T-helper 2 cell treated with Interferon-gamma antibody and Interleukin-4, amounts not matched to agents 5 μg/mL and 100 μg/mL, for 36 hours (primary cell): ENCODE results near the gene KIAA1217.
"Not testable (repeated sequence)": the region's sequence is repeated elsewhere in the genome, so short reads cannot be mapped to it uniquely, and the experiment has no call there.

Experiments used
- DNase-seq: peaks from one replicate; pipeline ENCODE4 v3.0.0; 2021; ENCODE audit warnings: low spot score
- H3K27ac Mint-ChIP-seq: one replicate; pipeline ENCODE4 v1.8.0; 2021; ENCODE audit warnings: mild to moderate bottlenecking, mixed read lengths
- H3K27me3 Mint-ChIP-seq: one replicate; pipeline ENCODE4 v1.8.0; 2021; ENCODE audit warnings: low read depth, mixed read lengths
- H3K36me3 Mint-ChIP-seq: one replicate; pipeline ENCODE4 v1.8.0; 2021; ENCODE audit warnings: low read depth, mixed read lengths
- H3K4me1 Mint-ChIP-seq: one replicate; pipeline ENCODE4 v1.8.0; 2021; ENCODE audit warnings: low read depth, mixed read lengths
- H3K4me3 Mint-ChIP-seq: one replicate; pipeline ENCODE4 v1.8.0; 2022; ENCODE audit warnings: mild to moderate bottlenecking, moderate library complexity, mixed read lengths
- H3K9me3 Mint-ChIP-seq: one replicate; pipeline ENCODE4 v1.8.0; 2021; ENCODE audit warnings: mixed read lengths

The KIAA1217 gene

DNA sequence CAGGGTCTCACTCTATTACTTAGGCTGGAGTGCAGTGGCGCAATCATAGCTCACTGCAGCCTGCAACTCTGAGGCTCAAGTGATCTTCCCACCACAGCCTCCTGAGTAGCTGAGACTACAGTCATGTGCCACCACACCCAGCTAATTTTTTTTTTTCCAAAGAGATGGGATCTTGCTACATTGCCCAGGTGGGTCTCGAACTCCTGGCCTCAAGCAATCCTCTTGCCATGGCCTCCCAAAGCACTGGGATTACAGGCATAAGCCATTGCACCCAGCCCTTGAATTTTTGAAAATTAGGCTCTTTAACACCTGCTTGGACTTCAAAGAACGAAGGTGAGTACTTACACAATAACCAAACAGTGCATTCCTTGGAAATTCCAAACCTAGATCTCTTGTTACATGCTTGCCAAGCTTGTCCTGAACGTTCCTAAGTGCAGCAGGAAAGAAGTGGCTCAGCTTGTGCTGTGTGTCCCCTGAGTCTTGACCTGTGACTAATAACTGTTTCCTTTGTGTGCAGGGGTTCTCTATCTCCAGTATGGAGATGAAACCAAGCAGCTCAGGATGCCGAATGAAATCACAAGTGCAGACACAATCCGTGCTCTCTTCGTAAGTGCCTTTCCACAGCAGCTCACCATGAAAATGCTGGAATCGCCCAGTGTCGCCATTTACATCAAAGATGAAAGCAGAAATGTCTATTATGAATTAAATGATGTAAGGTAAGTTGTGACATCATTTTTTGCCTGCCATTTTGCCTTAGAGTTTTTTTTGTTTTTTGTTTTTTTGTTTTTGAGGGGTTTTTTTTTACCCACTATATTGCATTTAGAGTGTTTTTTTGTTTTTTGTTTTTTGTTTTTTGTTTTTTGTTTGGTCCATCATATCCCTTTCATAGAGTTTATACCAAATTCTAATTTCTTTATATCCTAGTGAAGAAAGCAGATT is 223.8 kb downstream of the KIAA1217 start:
- H3K4me1 Mint-ChIP-seq = no peaks in the 10 kb centered on the region
- H3K4me3 Mint-ChIP-seq = no peak overlapping the region
- H3K9me3 Mint-ChIP-seq = no peaks in the 10 kb centered on the region
- H3K36me3 Mint-ChIP-seq = no peaks in the 10 kb centered on the region
- H3K27me3 Mint-ChIP-seq = no peaks in the 10 kb centered on the region
- no peak for DNase-seq
- no peak overlapping the region for H3K27ac Mint-ChIP-seq

DNA sequence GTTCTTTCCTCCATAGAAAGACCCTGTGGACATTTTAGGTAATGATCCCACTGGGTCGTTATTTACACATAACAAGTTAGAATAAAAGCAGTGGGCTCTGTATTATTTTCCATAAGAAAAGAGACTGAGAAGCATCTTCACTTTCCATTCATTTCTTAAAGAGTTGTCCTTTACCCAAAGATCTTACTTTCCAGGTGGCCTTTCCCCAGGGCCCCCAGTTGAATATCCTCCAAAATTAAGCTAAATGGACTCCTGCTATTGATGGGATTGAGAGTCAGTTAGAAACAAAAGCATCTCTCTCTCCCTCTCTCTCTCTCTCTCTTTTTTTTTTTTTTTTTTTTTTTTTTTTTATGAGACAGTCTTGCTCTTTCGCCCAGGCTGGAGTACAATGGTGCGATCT is 224.8 kb downstream of the KIAA1217 start:
- Mint-ChIP-seq H3K27ac (no peak overlapping the region), H3K36me3 (no peaks in the 10 kb centered on the region), H3K4me3 (no peak overlapping the region), H3K9me3 (no peaks in the 10 kb centered on the region), H3K4me1 (no peaks in the 10 kb centered on the region), H3K27me3 (no peaks in the 10 kb centered on the region)
- DNase-seq = no peak

DNA sequence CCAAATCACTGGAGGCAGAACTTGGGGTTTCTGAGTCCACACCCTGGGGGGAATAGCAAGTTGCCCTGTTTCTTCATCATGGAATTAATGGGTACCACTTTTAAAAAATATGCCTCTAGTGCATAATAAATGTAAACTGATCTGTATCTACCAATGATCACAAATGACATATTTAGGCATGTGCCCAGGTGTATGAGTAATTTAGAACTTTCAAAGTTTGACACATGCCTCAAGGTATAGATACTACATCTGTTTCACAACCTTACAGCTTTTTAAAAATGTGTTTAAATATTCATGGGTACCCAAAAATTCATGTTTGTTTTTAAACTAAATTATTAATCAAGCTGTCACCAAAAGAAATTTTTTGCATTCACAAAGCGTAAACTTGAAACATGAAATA is 226.0 kb downstream of the KIAA1217 start:
- H3K27ac Mint-ChIP-seq = no peak overlapping the region
- no peak overlapping the region for H3K4me3 Mint-ChIP-seq
- no peaks in the 10 kb centered on the region for H3K36me3 Mint-ChIP-seq
- H3K27me3 Mint-ChIP-seq = peaks cover 2% of the 10 kb centered on the region
- no peak for DNase-seq
- no peaks in the 10 kb centered on the region for H3K4me1 Mint-ChIP-seq
- H3K9me3 Mint-ChIP-seq = no peaks in the 10 kb centered on the region

DNA sequence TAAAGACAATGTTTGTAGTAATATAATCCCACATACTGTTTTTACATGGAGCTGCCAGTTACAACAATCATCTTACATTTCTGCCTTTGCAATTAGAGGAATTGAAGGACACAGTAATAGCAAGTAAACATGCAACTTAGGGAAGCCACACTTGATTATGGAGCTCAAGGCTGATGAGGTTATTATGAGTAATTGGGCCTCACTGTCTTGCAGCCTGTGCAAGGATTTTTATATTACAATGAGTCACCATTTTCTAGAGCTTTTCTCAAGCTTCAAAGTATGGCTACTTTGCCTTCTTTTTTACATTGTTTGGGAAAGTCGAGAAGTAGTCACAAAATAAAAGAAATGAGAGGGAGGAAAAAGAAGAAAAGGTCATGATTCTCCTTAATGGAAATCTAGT is 226.4 kb downstream of the KIAA1217 start:
- Mint-ChIP-seq H3K36me3 (no peaks in the 10 kb centered on the region), H3K27ac (no peak overlapping the region)

DNA sequence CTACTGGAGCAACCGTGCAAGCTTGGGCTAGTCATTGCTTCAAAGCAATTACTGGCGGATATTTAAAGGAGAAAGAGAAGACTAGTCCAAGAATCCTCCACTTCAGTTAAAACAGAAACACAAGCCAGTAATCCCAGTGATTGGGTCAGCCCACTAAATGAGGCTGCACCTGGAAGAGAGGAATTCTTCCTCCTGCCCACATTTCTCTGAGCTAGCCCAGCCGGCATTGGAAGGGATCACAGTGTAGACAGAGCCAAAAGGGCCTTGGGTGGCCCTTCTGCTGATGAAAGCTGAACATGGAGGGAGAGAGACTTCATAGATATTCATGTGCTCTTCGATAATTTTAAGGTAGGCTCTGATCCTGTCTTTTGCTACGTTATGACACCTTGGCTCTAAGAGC is 228.4 kb downstream of the KIAA1217 start:
- Mint-ChIP-seq H3K9me3 (no peaks in the 10 kb centered on the region), H3K27me3 (peaks cover 2% of the 10 kb centered on the region), H3K27ac (no peak overlapping the region), H3K4me1 (no peaks in the 10 kb centered on the region), H3K36me3 (no peaks in the 10 kb centered on the region), H3K4me3 (no peak overlapping the region)
- no peak for DNase-seq

More for the DNA sequence above, 226.4 kb downstream of the KIAA1217 start:
- H3K9me3 Mint-ChIP-seq = no peaks in the 10 kb centered on the region
- peaks cover 2% of the 10 kb centered on the region for H3K27me3 Mint-ChIP-seq
- H3K4me1 Mint-ChIP-seq = no peaks in the 10 kb centered on the region
- DNase-seq = no peak
- no peak overlapping the region for H3K4me3 Mint-ChIP-seq

DNA sequence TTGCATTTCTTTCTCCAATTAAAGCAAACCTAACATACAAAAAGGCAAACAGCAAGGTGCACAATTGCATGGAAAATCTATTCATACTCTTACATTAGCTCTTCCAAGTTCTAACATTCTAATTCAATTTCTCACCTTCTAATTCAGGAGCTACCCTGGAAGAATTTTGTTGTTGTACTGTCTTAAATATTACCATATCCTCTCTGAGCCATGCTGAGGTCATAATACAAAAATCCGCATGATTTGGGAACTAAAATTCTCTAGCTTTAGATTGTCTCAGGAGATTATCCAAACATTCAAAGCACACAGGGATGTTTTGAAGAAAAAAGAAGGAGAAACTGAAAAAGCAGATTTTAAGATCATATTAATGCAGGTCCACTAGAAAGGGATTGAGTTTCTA is 229.9 kb downstream of the KIAA1217 start:
- H3K27ac Mint-ChIP-seq = no peak overlapping the region
- DNase-seq = no peak
- no peaks in the 10 kb centered on the region for H3K9me3 Mint-ChIP-seq
- H3K4me3 Mint-ChIP-seq = no peak overlapping the region
- no peaks in the 10 kb centered on the region for H3K36me3 Mint-ChIP-seq
- H3K4me1 Mint-ChIP-seq = no peaks in the 10 kb centered on the region
- peaks cover 2% of the 10 kb centered on the region for H3K27me3 Mint-ChIP-seq

DNA sequence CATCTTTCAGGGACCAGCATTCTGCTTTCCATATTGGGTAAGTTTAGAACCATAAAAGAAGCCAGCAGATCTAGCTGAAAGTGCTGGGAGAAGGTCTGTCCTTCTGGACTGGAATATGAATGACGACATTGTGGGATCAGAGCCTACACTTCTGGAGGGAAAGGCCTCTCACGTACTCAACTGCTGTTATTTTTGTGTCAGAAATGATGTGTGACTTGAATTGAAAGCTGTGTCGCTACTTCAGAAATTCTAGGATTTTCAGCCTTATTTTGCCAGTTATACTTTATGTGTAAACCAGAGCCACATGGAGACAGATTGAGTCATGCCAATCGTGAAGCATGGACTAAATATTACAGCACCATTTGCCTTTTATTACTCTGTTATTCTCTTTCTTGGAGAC is 231.0 kb downstream of the KIAA1217 start:
- Mint-ChIP-seq H3K36me3 (no peaks in the 10 kb centered on the region), H3K27ac (no peak overlapping the region), H3K4me3 (no peak overlapping the region), H3K4me1 (no peaks in the 10 kb centered on the region), H3K9me3 (no peaks in the 10 kb centered on the region), H3K27me3 (peaks cover 2% of the 10 kb centered on the region)
- DNase-seq = no peak

DNA sequence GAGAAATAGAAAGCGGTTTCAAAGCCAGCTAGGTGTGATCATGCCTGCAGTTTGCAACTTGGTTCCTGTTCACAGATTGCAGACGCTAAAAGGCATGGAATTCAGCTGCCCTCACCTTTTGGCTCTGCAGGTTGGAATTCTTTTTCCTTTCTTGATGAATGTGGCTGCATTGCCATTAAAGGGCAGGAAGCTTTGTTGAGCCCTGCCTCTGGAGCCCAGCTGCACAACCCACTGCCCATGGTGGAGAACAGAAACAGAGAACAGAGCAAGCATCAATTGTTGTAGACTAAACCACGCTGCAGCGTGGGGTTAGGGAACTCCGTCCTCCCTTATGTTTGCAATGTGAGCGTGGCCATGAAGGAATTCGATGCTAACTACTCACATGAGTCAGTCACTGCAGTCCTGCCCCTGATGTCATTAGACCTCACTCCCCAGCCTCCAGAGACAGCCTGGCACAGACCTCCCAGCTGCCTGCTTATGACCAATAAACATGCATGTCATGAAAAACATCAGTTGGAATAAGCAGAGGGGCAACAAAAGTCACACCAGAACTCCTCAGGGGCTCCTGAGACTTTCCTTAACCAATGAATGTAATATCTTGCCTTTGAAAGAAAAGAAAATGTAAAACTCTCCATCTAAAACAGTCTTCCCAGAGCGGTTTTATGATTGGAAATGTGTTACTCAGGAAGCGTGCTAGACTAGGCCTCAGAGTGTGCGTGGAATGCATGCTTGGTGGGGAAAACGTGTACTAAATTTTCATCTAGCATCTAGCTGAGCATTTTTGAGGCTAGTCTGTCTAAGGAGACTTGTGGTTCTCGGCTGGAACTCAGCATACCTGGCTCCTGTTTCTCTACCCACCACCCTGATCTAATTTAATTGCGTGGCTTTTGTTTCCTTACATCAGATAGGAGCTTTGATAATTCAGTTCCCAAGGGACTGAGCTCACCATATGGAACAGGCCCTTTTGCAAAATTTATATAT is 232.2 kb downstream of the KIAA1217 start:
- no peaks in the 10 kb centered on the region for H3K36me3 Mint-ChIP-seq
- H3K27ac Mint-ChIP-seq = no peak overlapping the region
- DNase-seq = no peak
- no peaks in the 10 kb centered on the region for H3K9me3 Mint-ChIP-seq
- H3K4me1 Mint-ChIP-seq = no peaks in the 10 kb centered on the region
- no peak overlapping the region for H3K4me3 Mint-ChIP-seq
- H3K27me3 Mint-ChIP-seq = peaks cover 2% of the 10 kb centered on the region

DNA sequence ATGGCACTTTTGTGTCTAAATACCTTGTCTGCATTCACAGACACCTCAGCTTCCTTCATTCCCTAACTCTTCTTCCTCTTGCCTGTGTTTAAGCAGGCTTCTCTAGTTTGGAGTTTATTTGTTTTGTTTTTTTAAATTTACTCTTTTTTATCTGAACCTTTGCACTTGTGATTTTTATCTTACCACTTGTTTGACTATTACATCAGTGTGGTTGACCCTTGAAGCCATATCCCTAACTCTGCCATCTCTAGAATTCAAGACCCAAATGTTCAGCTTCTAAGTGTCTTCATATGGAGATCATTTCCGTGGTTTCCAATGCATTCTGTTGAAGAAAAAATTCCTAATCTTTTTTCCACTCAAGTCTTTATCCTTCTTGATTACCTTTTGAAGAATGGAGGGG is 233.3 kb downstream of the KIAA1217 start:
- H3K27me3 Mint-ChIP-seq = peaks cover 2% of the 10 kb centered on the region
- DNase-seq = no peak
- H3K4me3 Mint-ChIP-seq = no peak overlapping the region
- H3K36me3 Mint-ChIP-seq = no peaks in the 10 kb centered on the region
- H3K27ac Mint-ChIP-seq = no peak overlapping the region
- H3K9me3 Mint-ChIP-seq = no peaks in the 10 kb centered on the region
- H3K4me1 Mint-ChIP-seq = no peaks in the 10 kb centered on the region

DNA sequence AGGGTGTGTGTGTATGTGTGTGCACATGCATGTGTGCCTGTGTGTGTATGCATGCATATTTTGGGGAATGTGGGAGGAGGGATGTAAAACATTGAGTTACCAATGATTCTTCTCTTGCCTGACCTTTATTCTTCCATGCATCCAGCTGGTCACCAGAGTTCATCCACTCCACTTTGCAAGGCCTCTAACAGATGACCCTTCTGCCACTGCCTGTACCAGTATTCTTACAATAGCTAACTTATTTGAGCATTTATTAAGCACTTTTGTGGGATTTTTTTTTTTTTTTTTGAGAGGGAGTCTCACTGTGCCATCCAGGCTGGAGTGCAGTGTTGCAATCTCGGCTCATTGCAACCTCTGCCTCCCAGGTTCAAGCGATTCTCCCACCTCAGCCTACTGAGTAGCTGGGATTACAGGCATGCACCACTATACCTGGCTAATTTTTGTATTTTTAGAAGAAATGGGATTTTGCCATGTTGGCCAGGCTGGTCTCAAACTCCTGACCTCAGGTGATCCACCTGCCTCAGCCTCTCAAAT is 233.8 kb downstream of the KIAA1217 start:
- not testable (repeated sequence) for H3K4me1 Mint-ChIP-seq, H3K36me3 Mint-ChIP-seq, H3K4me3 Mint-ChIP-seq, H3K9me3 Mint-ChIP-seq, H3K27ac Mint-ChIP-seq, H3K27me3 Mint-ChIP-seq, DNase-seq

DNA sequence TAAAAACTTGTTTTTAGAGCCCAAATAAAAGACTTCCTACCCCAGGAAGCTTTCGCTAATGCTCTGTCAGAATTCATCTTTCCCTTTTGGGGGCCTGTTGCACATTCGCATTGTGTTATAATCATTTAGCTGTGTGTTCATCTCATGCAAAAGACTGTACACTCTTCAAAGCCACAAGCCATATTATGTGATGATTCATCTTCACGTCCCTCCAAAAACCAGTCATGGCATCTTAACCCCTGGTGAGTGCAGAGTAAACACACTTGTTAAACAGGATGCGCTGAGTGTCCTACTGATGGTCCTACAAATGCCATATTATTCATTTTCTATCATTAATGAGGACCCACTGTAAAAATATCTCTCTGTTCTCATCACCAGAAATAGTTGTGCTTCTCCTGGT is 235.4 kb downstream of the KIAA1217 start:
- DNase-seq = no peak
- H3K27me3 Mint-ChIP-seq = no peaks in the 10 kb centered on the region
- H3K36me3 Mint-ChIP-seq = no peaks in the 10 kb centered on the region
- peaks cover 3% of the 10 kb centered on the region for H3K4me1 Mint-ChIP-seq
- H3K9me3 Mint-ChIP-seq = no peaks in the 10 kb centered on the region
- no peak overlapping the region for H3K27ac Mint-ChIP-seq
- H3K4me3 Mint-ChIP-seq = no peak overlapping the region

DNA sequence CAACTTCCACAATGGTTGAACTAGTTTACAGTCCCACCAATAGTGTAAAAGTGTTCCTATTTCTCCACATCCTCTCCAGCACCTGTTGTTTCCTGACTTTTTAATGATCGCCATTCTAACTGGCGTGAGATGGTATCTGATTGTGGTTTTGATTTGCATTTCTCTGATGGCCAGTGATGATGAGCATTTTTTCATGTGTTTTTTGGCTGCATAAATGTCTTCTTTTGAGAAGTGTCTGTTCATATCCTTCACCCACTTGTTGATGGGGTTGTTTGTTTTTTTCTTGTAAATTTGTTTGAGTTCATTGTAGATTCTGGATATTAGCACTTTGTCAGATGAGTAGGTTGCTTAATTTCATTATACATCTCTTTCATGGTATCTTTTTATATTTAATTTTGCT is 237.0 kb downstream of the KIAA1217 start:
- not testable (repeated sequence) for H3K27ac Mint-ChIP-seq, H3K4me3 Mint-ChIP-seq, H3K4me1 Mint-ChIP-seq, H3K36me3 Mint-ChIP-seq, DNase-seq, H3K9me3 Mint-ChIP-seq, H3K27me3 Mint-ChIP-seq

DNA sequence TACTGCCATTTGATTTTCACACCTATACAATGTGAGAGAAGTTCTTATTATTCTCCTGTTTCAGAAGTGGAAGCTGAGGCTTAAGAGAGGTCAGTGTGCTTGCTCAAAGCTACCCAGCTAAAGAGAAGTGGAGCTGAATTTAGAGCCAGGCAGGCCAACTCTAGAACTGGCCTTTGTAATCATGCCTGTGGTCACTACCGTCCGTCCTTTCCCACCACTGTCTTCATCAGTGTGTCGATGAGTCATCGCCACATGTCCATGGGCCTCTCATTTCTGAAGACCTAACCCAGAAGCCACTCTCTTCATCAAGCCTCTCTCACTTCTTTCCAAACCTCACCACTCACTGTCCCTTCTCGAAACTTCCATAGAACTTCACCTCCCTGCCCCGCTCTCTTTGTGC is 237.8 kb downstream of the KIAA1217 start:
- H3K9me3 Mint-ChIP-seq = no peaks in the 10 kb centered on the region
- DNase-seq = no peak
- H3K4me1 Mint-ChIP-seq = peaks cover 10% of the 10 kb centered on the region
- no peak overlapping the region for H3K4me3 Mint-ChIP-seq
- no peaks in the 10 kb centered on the region for H3K36me3 Mint-ChIP-seq
- peaks cover 14% of the 10 kb centered on the region for H3K27me3 Mint-ChIP-seq
- H3K27ac Mint-ChIP-seq = no peak overlapping the region
